Type B pancreatic cell (in vitro differentiated cells): Measurements from ENCODE around the gene PHLPP1. TPM values are rescaled to one million over a fixed set of nuclear protein-coding genes. Genes with fewer than 3 reads are reported as not detected.

ENCODE experiments used
- DNase-seq: peaks from one replicate; pipeline ENCODE4 v3.0.0; 2021; ENCODE audit warnings: mixed read lengths; ENCODE audit not compliant: unreplicated experiment; ENCODE audit errors: extremely low spot score
- H3K27ac Mint-ChIP-seq: 2 replicates; pipeline ENCODE4 v1.8.0; 2021; ENCODE audit warnings: mild to moderate bottlenecking, mixed read lengths
- H3K27me3 Mint-ChIP-seq: 2 replicates; pipeline ENCODE4 v1.8.0; 2021; ENCODE audit warnings: mixed read lengths
- H3K36me3 Mint-ChIP-seq: 2 replicates; pipeline ENCODE4 v1.8.0; 2021; ENCODE audit warnings: mixed read lengths
- H3K4me1 Mint-ChIP-seq: one replicate; pipeline ENCODE4 v1.8.0; 2021; ENCODE audit warnings: mixed read lengths; ENCODE audit not compliant: unreplicated experiment
- H3K4me3 Mint-ChIP-seq: 2 replicates; pipeline ENCODE4 v1.8.0; 2021; ENCODE audit warnings: mild to moderate bottlenecking, mixed read lengths
- H3K9me3 Mint-ChIP-seq: 2 replicates; pipeline ENCODE4 v1.8.0; 2021; ENCODE audit warnings: mixed read lengths
- CTCF ChIP-seq: fragments of 200-600 bp; sonication (generic); conservative IDR thresholded peaks from 2 replicates; pipeline ENCODE4 v1.5.0; 2021; ENCODE audit warnings: antibody characterized with exemption, mild to moderate bottlenecking
- total RNA-seq: library from RNA; stranded (reverse); gene quantifications from 2 replicates; pipeline ENCODE4 v1.2.1, GENCODE V29; 2021; ENCODE audit warnings: low replicate concordance

Gene PHLPP1
- total RNA-seq, 1 donor from 2014 or later = 28.5 TPM

GRCh38 chr18:62760403-62760734 lies 45.0 kb downstream of the PHLPP1 start:
- TF ChIP-seq CTCF = no peak
- Mint-ChIP-seq H3K4me3 (no peak overlapping the region), H3K27ac (no peak overlapping the region), H3K4me1 (peaks cover 53% of the 10 kb centered on the region), H3K36me3 (peaks cover 12% of the 10 kb centered on the region), H3K27me3 (no peaks in the 10 kb centered on the region), H3K9me3 (peaks cover 8% of the 10 kb centered on the region)
- no peak for DNase-seq

DNA sequence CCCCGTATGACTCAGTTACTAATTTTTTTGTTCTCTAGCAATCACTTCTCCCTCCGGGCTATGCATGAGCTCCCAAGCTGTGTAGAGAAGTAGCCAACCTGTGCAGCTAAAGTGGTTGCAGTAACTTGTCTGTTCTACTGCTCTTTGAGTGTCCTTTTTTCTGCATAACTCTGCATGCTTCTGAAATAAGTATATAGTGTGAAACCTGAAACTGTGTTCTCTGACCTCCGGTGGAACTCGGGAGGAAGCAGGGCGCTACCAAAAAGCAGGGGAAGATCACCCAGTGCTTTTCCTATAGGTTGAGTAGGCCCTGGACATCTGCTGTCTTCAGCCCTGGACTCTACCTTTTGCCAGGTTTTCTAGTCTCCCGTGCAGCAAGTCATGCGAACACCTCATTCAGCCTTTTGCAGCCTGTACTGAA lies 47.8 kb downstream of the PHLPP1 start:
- DNase-seq = no peak
- Mint-ChIP-seq H3K36me3 (peaks cover 12% of the 10 kb centered on the region), H3K27me3 (no peaks in the 10 kb centered on the region), H3K27ac (peak overlapping the region; percentile 24), H3K4me3 (peak overlapping the region; percentile 23), H3K4me1 (peaks cover 46% of the 10 kb centered on the region), H3K9me3 (no peaks in the 10 kb centered on the region)
- no peak for TF ChIP-seq CTCF

GRCh38 chr18:62766266-62766665 lies 50.9 kb downstream of the PHLPP1 start:
- TF ChIP-seq CTCF = no peak
- no peak for DNase-seq
- Mint-ChIP-seq H3K27ac (no peak overlapping the region), H3K4me1 (peaks cover 30% of the 10 kb centered on the region), H3K27me3 (no peaks in the 10 kb centered on the region), H3K4me3 (no peak overlapping the region), H3K36me3 (peaks cover 12% of the 10 kb centered on the region), H3K9me3 (no peaks in the 10 kb centered on the region)

GRCh38 chr18:62767321-62767720 lies 52.0 kb downstream of the PHLPP1 start:
- H3K9me3 Mint-ChIP-seq = no peaks in the 10 kb centered on the region
- no peaks in the 10 kb centered on the region for H3K27me3 Mint-ChIP-seq
- peaks cover 30% of the 10 kb centered on the region for H3K4me1 Mint-ChIP-seq
- peaks cover 12% of the 10 kb centered on the region for H3K36me3 Mint-ChIP-seq
- no peak overlapping the region for H3K27ac Mint-ChIP-seq
- DNase-seq = no peak
- TF ChIP-seq CTCF = no peak
- H3K4me3 Mint-ChIP-seq = no peak overlapping the region

DNA sequence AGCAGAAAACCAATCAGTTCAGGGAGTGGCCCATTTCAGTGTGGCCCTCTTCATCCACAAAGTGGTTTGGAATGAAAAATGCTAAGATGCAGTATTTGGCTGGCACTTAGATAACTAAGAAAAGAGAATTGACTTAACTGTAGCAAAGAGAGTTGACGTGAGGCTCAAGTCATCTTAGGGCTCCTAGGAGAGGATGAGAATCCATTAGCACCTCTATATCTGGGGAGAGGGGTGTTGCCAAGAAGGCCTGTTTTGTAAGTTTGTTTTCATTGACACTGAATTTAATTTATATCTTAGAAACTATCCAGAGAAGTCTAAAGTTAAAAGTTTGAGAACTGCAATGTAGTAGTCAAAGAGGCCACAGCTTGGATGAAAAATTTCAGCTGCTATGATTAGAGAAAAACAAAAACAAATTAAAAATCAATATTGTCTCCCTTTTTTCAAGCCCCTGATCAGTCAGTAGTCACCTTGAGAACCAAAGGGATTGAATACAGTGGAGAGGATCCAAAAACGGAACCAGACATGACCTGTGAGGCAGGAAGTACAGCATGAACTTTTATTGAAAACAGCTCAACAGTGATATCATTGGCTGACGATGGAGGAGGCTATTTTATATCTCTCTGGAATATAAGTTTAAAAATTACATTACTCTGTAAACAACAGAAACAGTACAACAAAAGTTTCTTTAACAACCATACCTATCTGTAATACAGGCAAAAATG lies 52.7 kb downstream of the PHLPP1 start:
- no peak for TF ChIP-seq CTCF
- Mint-ChIP-seq H3K4me1 (peaks cover 32% of the 10 kb centered on the region), H3K9me3 (no peaks in the 10 kb centered on the region), H3K27me3 (no peaks in the 10 kb centered on the region), H3K36me3 (peaks cover 11% of the 10 kb centered on the region), H3K27ac (no peak overlapping the region), H3K4me3 (no peak overlapping the region)
- no peak for DNase-seq
